IMR-90 (cell line): ENCODE measurements around the gene NOD1. TPM values are rescaled to one million over a fixed set of nuclear protein-coding genes. Genes with fewer than 3 reads are reported as not detected.

Source experiments
- ATAC-seq: fragments of 200-7000 bp; cut with Tn5 transposase; 2 replicates; pipeline ENCODE4 v1.9.1; 2020; ENCODE audit warnings: low read depth, mild to moderate bottlenecking, moderate library complexity
- BruUV-seq: library from RNA; stranded (reverse); fragments of 400-500 nt; replicated peaks from 2 replicates; lab custom pipeline; 2021; lab: Mats Ljungman, UMichigan
- CTCF ChIA-PET: fragments of 300-600 bp; formaldehyde crosslinking; extraction: SDS; loops from one replicate; lab custom pipeline; 2021; ENCODE audit warnings: antibody characterized with exemption; lab: Yijun Ruan, JAX
- POLR2A ChIA-PET: fragments of 300-600 bp; sonication (Branson Sonifier 250); formaldehyde crosslinking; loops from one replicate; lab custom pipeline; 2022; ENCODE audit warnings: antibody characterized with exemption; ENCODE audit not compliant: unreplicated experiment; lab: Charles Lee
- DNase-seq: peaks from one replicate; pipeline ENCODE4 v3.0.0; 2013
- H2AFZ ChIP-seq: replicated peaks from 2 replicates; pipeline ENCODE3; 2013; ENCODE audit warnings: low read length, mild to moderate bottlenecking; ENCODE audit not compliant: poor library complexity
- H2AK5ac ChIP-seq: 2 replicates; pipeline ENCODE4 v1.6.1; 2013; ENCODE audit warnings: low read depth, low read length, inconsistent platforms
- H2AK9ac ChIP-seq: replicated peaks from 2 replicates; pipeline ENCODE3; 2013; ENCODE audit warnings: mild to moderate bottlenecking, low read depth, low read length, moderate library complexity; ENCODE audit not compliant: poor library complexity
- H2BK120ac ChIP-seq: 2 replicates; pipeline ENCODE4 v1.6.1; 2013; ENCODE audit warnings: low read depth, low read length, inconsistent platforms
- H2BK15ac ChIP-seq: 3 replicates; pipeline ENCODE4 v1.6.1; 2013; ENCODE audit warnings: low read depth, low read length, inconsistent platforms
- H2BK20ac ChIP-seq: 2 replicates; pipeline ENCODE4 v1.6.1; 2013; ENCODE audit warnings: low read depth, mild to moderate bottlenecking, inconsistent platforms, low read length, moderate library complexity
- H2BK5ac ChIP-seq: 2 replicates; pipeline ENCODE4 v1.6.1; 2013; ENCODE audit warnings: mild to moderate bottlenecking, low read depth, low read length, inconsistent platforms; ENCODE audit not compliant: poor library complexity, severe bottlenecking
- H3K14ac ChIP-seq: replicated peaks from 2 replicates; pipeline ENCODE4 v1.6.1; 2013; ENCODE audit warnings: low read depth, low read length, inconsistent platforms
- H3K18ac ChIP-seq: 2 replicates; pipeline ENCODE4 v1.6.1; 2013; ENCODE audit warnings: low read depth, low read length, control low read depth
- H3K23ac ChIP-seq: 2 replicates; pipeline ENCODE4 v1.6.1; 2013; ENCODE audit warnings: low read depth, low read length, inconsistent platforms
- H3K27ac ChIP-seq: 2 replicates; pipeline ENCODE4 v1.5.1; 2013; ENCODE audit warnings: mild to moderate bottlenecking, control low read depth, low read length; ENCODE audit not compliant: insufficient read depth
- H3K27me3 ChIP-seq: 2 replicates; pipeline ENCODE4 v1.6.1; 2013; ENCODE audit warnings: low read length; ENCODE audit not compliant: control insufficient read depth, insufficient read depth
- H3K36me3 ChIP-seq: 2 replicates; pipeline ENCODE4 v1.6.1; 2013; ENCODE audit warnings: low read length, mixed read lengths; ENCODE audit not compliant: control insufficient read depth, insufficient read depth
- H3K4ac ChIP-seq: 2 replicates; pipeline ENCODE4 v1.6.1; 2013; ENCODE audit warnings: low read depth, low read length, inconsistent platforms
- H3K4me1 ChIP-seq: 2 replicates; pipeline ENCODE4 v1.6.1; 2013; ENCODE audit warnings: low read length, mixed read lengths; ENCODE audit not compliant: control insufficient read depth, insufficient read depth
- H3K4me2 ChIP-seq: 2 replicates; pipeline ENCODE4 v1.6.1; 2013; ENCODE audit warnings: low read depth, mild to moderate bottlenecking, control low read depth, low read length, moderate library complexity
- H3K4me3 ChIP-seq: 2 replicates; pipeline ENCODE4 v1.5.1; 2013; ENCODE audit warnings: low read depth, mild to moderate bottlenecking, control low read depth, low read length, moderate library complexity; ENCODE audit not compliant: insufficient read depth
- H3K56ac ChIP-seq: 2 replicates; pipeline ENCODE4 v1.6.1; 2013; ENCODE audit warnings: low read length, inconsistent platforms; ENCODE audit not compliant: insufficient read depth; ENCODE audit errors: extremely low read depth
- H3K79me1 ChIP-seq, 2 experiments: 2 replicates each; pipeline ENCODE4 v1.6.1; 2013; ENCODE audit warnings: low read length in 2 of 2, inconsistent platforms in 1 of 2, low read depth in 1 of 2
- H3K9ac ChIP-seq: 2 replicates; pipeline ENCODE4 v1.6.1; 2013; ENCODE audit warnings: low read depth, low read length, control low read depth
- H3K9me1 ChIP-seq: 2 replicates; pipeline ENCODE4 v1.6.1; 2013; ENCODE audit warnings: low read length, inconsistent platforms; ENCODE audit not compliant: insufficient read depth
- H3K9me3 ChIP-seq: 2 replicates; pipeline ENCODE4 v1.6.1; 2013; ENCODE audit warnings: low read length; ENCODE audit not compliant: control insufficient read depth, insufficient read depth
- H4K20me1 ChIP-seq: 2 replicates; pipeline ENCODE4 v1.6.1; 2013; ENCODE audit warnings: low read length, inconsistent platforms; ENCODE audit not compliant: insufficient read depth
- H4K5ac ChIP-seq: 2 replicates; pipeline ENCODE4 v1.6.1; 2013; ENCODE audit warnings: mild to moderate bottlenecking, low read depth, low read length, control low read depth
- H4K8ac ChIP-seq, 2 experiments: 2 replicates each; pipeline ENCODE4 v1.6.1; 2013; ENCODE audit warnings: low read depth in 2 of 2, low read length in 2 of 2, control low read depth in 1 of 2, inconsistent platforms in 1 of 2
- H4K91ac ChIP-seq: 2 replicates; pipeline ENCODE4 v1.6.1; 2013; ENCODE audit warnings: low read depth, low read length, inconsistent platforms; ENCODE audit not compliant: insufficient read depth
- CTCF ChIP-seq: conservative IDR thresholded peaks from 2 replicates; pipeline ENCODE4 v1.5.1; 2012; ENCODE audit warnings: mild to moderate bottlenecking, low read depth, low read length, improper control_type of control experiment
- ELK1 ChIP-seq: fragments of 150-350 bp; IDR thresholded peaks from 2 replicates; pipeline ENCODE4 v1.6.1; 2016; ENCODE audit warnings: low read depth, mild to moderate bottlenecking, low read length, moderate library complexity, borderline replicate concordance
- MAZ ChIP-seq: IDR thresholded peaks from 2 replicates; pipeline ENCODE4 v1.6.1; 2012; ENCODE audit warnings: low read depth, mild to moderate bottlenecking, low read length, improper control_type of control experiment, moderate library complexity, borderline replicate concordance
- MXI1 ChIP-seq: IDR thresholded peaks from 2 replicates; pipeline ENCODE4 v1.6.1; 2012; ENCODE audit warnings: low read depth, mild to moderate bottlenecking, low read length, moderate library complexity, borderline replicate concordance
- NFE2L2 ChIP-seq: fragments of 150-350 bp; IDR thresholded peaks from 2 replicates; pipeline ENCODE4 v1.6.1; 2016; ENCODE audit warnings: low read depth, mild to moderate bottlenecking, low read length
- POLR2A ChIP-seq: IDR thresholded peaks from 2 replicates; pipeline ENCODE4 v1.6.1; 2012; ENCODE audit warnings: mild to moderate bottlenecking, low read depth, low read length
- RAD21 ChIP-seq: IDR thresholded peaks from 2 replicates; pipeline ENCODE4 v1.6.1; 2012; ENCODE audit warnings: low read length, improper control_type of control experiment
- RCOR1 ChIP-seq: IDR thresholded peaks from 2 replicates; pipeline ENCODE4 v1.6.1; 2012; ENCODE audit warnings: mild to moderate bottlenecking, low read length, improper control_type of control experiment; ENCODE audit not compliant: insufficient replicate concordance
- USF2 ChIP-seq: fragments of 150-350 bp; IDR thresholded peaks from 2 replicates; pipeline ENCODE4 v1.6.1; 2017; ENCODE audit warnings: mild to moderate bottlenecking, antibody characterized with exemption, low read length, low read depth
- WGBS, 2 experiments: methylation state at CpG; one replicate each; pipeline versions ENCODE4 v1.1.5 to v1.1.7; 2013; ENCODE audit warnings: missing lambda C conversion rate in 2 of 2; ENCODE audit not compliant: insufficient read length in 1 of 2; ENCODE audit errors: extremely low coverage in 2 of 2; 5-methylcytosine and 5-hydroxymethylcytosine counted together
- dilution Hi-C: fragments of 300-500 bp; cut with HindIII; formaldehyde crosslinking; loops from one replicate; pipeline ENCODE4 v1.14.3; 2018; ENCODE audit warnings: low sequenced_read_pairs; ENCODE audit not compliant: unreplicated experiment
- in situ Hi-C: fragments of 300-500 bp; cut with MboI; formaldehyde crosslinking; loops from 3 replicates; pipeline ENCODE4 v1.14.3; 2019; ENCODE audit warnings: low sequenced_read_pairs, inconsistent platforms, mixed read lengths
- intact Hi-C: fragments of 100-400 bp; cut with micrococcal nuclease; formaldehyde crosslinking; loops from 2 replicates; pipeline ENCODE4 v1.10.0; 2022
- polyA plus RNA-seq, 3 experiments: library from polyadenylated mRNA; depleted of rRNA; stranded (reverse); fragments of >200 nt; gene quantifications; 2 replicates each; pipeline ENCODE4 v1.2.3, GENCODE V29; 2012; ENCODE audit warnings: low replicate concordance in 1 of 3
- total RNA-seq: library from RNA; depleted of rRNA; stranded (reverse); fragments of >200 nt; gene quantifications from 2 replicates; pipeline ENCODE4 v1.2.3, GENCODE V29; 2012

NOD1 gene
- total and polyA plus RNA-seq, 2 of the 4 experiments (the other 2 are of a cell fraction): 1.8 to 3.0 TPM

GRCh38 chr7:30503274-30504212, 25.0 kb upstream of the NOD1 start:
- intact Hi-C loops (loop anchor here (2.0 to 10.0 kb wide), 2 partner anchors 25 to 229 kb away; partner anchors contain the start of gene NOD1), dilution Hi-C loops (no loop called here), in situ Hi-C loops (no loop called here)
- H3K79me1 ChIP-seq: peaks cover 16 to 37% of the 10 kb centered on the region in 2 experiments
- H4K91ac ChIP-seq: no peak overlapping the region
- no peaks in the 10 kb centered on the region for H4K20me1 ChIP-seq
- H3K9me3 ChIP-seq: no peaks in the 10 kb centered on the region
- peaks cover 7% of the 10 kb centered on the region; the same call in 1 of the 2 replicates for H3K4me1 ChIP-seq
- H2AK9ac ChIP-seq: peak overlapping the region; percentile 8
- 0 out of 2 replicates have a peak overlapping the region, but pooled peaks have one; percentile 4 for H2AK5ac ChIP-seq
- H2BK15ac ChIP-seq: no peak overlapping the region
- H3K9ac ChIP-seq: peak overlapping the region; percentile 76
- ATAC-seq (no peak), DNase-seq (no peak)
- peak overlapping the region; percentile 47 for H3K4ac ChIP-seq
- CTCF ChIA-PET: interaction anchor here (0.6 kb wide), 1 partner anchor 46 kb away, joined by 3 read pairs; no protein-coding TSS in a partner anchor
- no peak overlapping the region for H2BK5ac ChIP-seq
- H2BK20ac ChIP-seq: no peak overlapping the region
- peak overlapping the region; percentile 80 for H3K4me3 ChIP-seq
- POLR2A ChIA-PET: no interaction called here
- peak overlapping the region; percentile 67 for H3K14ac ChIP-seq
- no peak overlapping the region; the same call in none of the 2 replicates for H3K56ac ChIP-seq
- H3K36me3 ChIP-seq: peaks cover 1% of the 10 kb centered on the region; the same call in 1 of the 2 replicates
- peaks cover 12% of the 10 kb centered on the region for H3K9me1 ChIP-seq
- peak overlapping the region; percentile 65 for H3K23ac ChIP-seq
- H2BK120ac ChIP-seq: no peak overlapping the region
- H4K8ac ChIP-seq: peak overlapping the region in 1 of 2 experiments; percentile 16; a peak in 2 of 4 replicates
- no peak overlapping the region; the same call in 1 of the 2 replicates for H3K27ac ChIP-seq
- peak overlapping the region; percentile 100 for H3K4me2 ChIP-seq
- no peak overlapping the region for H3K18ac ChIP-seq
- TF ChIP-seq MAZ (no peak), ELK1 (no peak), USF2 (no peak), RAD21 (no peak), NFE2L2 (no peak), POLR2A (no peak), MXI1 (no peak), CTCF (no peak), RCOR1 (no peak)
- H4K5ac ChIP-seq: no peak overlapping the region
- TSS peak; percentile 41 for BruUV-seq
- 66% methylated on average over 4 of the region's 15 CpGs; no CpG with 5 or more reads in 1 of the 2 experiments for WGBS, 2 experiments
- H3K27me3 ChIP-seq: no peaks in the 10 kb centered on the region
- peak overlapping the region; percentile 87 for H2AFZ ChIP-seq
